Stimulated activated CD4-positive, alpha-beta T cell treated with anti-CD3 and anti-CD28 coated beads, Interleukin-15, amount 100 ng/mL, for 24 hours (primary cell): ENCODE data around the gene CDH4.

ENCODE experiments used
- DNase-seq: peaks from one replicate; pipeline ENCODE4 v3.0.0-alpha.2; 2020

The CDH4 gene

GRCh38 chr20:61948586-61949362, 696.7 kb downstream of the CDH4 start:
- DNase-seq = no peak

- no peak for DNase-seq
Observed at GRCh38 chr20:61949363-61949713, 697.3 kb downstream of the CDH4 start.

GRCh38 chr20:61949714-61950640, 697.9 kb downstream of the CDH4 start:
- DNase-seq = no peak

DNA sequence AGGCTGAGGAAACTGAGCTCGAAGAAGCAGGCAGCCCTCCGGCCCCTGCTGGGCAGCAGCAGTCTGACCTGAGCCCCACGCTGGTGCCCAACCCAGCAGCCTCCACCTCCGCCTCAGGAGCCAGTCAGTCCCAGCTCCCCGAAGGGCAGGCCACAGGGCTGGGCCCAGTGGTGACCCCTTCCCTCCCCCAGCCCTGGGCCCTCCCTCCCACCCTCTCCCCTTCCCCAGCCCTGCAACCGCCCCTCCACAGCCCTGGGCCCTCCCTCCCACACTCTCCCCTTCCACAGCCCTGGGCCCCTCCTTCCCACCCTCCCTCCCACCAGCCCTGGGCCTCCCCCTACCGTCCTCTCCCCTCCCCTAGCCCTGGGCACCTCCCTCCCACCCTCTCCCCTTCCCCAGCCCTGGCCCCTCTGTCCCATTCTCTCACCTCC, 698.6 kb downstream of the CDH4 start:
- no peak for DNase-seq

GRCh38 chr20:61951695-61952533, 699.9 kb downstream of the CDH4 start:
- DNase-seq = no peak

DNA sequence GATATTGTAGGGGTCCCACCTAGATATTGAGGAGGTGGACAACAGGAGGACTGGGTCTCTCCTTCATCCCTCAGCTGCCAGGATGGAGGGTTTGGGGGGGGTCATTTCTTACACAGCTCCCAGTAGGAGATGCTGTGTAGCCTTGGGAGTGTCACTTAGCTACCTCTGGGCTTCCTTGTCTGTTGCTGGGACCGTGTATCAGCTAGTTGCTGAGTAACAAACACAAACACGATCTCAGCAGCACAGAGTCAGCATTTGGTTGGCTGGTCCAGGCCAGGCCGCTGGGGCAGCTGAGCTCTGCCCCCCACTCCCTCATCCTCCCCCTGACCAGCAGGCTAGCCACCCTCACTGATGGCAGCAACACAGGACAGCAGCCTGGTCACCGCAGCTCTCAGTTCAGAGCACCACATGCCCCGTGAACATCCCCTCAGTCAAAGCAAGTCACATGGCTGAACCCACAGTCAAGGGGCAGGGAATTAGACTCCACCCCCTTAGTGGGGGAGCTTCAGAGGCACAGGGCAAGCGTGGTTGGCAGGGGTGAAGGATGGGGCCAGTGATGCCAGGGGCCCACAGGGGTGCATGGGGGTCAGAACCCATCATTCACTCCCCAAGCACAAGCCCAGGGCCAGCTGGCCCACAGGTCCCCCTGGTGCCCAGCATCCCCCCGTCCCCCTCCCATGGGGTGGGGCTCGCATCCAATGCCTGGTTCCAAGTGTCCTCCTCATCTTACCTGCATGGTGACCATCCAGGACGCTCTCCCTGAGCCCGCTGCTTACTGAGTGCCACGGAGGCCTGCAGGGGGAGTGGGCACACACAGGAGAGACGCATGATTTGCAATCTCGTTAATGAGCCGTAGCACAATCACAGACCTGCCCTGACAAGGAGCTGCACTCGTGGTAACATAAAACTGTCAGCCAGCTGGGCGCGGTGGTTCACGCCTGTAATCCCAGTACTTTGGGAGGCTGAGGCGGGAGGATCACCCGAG, 701.3 kb downstream of the CDH4 start:
- no peak for DNase-seq

GRCh38 chr20:61954276-61955021, 702.4 kb downstream of the CDH4 start:
- no peak for DNase-seq

DNA sequence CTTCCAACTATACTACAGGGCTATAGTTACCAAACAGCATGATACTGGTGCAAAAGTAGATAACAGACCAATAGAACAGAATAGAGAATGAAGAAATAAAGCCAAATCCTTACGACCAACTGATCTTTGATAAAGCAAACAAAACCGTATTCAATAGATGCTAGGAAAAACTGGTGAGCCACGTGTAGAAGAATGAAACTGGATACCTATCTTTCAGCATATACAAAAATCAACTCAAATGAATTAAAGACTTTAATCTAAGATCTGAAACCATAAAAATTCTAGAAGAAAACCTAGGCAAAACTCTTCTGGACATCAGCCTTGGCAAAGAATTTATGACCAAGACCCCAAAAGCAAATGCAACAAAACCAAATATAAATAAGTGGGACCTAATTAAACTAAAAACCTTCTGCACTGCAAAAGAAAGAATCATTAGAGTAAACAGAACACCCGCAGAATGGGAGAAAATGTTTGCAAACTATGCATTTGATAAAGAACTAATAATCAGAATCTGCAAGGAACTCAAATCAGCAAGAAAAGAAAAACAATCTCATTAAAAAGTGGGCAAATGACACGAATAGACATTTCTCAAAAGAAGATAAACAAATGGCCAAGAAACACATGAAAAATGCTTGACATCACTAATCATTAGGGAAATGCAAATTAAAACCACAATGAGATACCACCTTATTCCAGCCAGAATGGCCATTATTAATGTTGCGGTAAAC, 703.8 kb downstream of the CDH4 start:
- no peak for DNase-seq

- no peak for DNase-seq
Observed at GRCh38 chr20:61956396-61957342, 704.6 kb downstream of the CDH4 start.

GRCh38 chr20:61957961-61958715, 706.1 kb downstream of the CDH4 start:
- peak; percentile 43 for DNase-seq

DNA sequence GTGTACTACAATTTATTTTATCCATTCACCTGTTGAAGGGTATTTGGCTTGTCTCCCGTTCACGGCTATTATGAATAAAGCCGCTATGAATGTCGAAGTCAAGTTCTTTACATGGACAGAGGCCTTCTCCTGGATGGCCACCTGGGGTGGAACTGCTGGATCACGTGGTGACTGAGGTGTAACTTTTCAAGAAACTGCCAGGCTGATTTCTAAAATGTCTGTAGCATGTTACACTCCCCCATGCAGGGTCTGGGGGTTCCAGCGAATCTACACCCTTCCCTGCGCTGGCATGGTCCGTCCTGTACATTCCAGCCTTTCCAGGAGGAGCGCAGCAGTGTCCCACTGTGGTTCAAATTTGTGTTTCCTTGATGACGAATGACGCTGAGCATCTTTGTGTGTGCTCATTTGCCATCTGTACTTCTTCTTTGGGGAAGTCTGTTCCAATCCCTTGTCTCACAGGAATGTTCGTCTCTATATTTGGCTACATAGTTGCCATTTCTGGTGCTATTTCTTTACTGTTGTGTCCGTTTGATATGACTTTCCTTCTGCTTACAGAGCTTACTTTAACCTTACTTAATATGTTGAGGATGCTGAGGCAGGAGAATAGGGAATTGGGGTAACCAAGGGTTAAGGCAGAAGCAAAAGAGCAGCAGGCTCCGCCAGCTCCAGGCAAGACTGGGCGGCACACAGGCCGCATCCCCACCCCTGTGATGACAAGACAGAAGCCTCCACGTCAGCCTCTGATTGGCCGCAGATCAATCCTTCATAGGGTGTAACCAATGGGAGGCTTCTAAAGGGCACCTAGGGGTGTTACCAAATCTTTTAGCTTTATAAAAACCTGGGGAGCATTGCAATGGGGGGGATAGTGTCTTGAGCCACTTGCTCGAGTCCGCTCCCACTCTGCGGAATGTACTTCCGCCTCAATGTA, 707.0 kb downstream of the CDH4 start:
- no peak for DNase-seq

DNA sequence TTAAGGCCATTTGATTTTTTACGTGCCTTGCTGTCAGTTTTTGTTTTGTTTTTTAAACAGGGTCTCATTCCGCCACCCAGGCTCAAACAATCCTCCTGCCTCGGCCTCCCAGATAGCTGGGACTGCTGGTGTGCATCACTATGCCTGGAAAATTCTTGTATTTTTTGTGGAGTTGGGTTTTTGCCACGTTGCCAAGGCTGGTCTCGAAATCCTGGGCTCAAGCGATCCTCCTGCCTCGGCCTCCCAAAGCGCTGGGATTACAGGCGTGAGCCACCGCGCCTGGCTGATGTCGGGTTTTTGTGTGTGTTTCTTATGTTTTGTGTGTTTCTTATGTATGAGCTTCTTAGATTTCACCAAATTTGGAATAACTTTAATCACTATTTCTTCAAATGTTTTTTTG, 708.8 kb downstream of the CDH4 start:
- no peak for DNase-seq

DNA sequence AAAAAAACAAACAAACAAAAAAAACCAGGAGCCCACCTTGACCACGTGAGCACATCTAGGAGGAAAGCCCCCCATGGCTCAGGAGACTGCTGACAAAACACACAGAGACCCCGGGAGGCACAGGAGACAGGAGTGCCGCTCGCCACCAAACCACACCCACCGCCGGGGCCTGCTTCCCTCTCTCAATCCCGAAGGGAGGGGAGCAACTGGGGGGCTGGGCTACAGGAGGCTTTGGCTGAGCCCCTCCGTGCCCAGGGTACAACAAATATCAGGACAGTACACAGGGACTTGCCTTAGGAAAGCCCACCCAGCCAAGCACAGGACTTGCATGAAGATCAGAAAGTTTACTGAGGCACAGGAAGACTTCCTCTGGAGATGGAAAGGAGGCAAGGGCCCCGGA, 711.1 kb downstream of the CDH4 start:
- no peak for DNase-seq

DNA sequence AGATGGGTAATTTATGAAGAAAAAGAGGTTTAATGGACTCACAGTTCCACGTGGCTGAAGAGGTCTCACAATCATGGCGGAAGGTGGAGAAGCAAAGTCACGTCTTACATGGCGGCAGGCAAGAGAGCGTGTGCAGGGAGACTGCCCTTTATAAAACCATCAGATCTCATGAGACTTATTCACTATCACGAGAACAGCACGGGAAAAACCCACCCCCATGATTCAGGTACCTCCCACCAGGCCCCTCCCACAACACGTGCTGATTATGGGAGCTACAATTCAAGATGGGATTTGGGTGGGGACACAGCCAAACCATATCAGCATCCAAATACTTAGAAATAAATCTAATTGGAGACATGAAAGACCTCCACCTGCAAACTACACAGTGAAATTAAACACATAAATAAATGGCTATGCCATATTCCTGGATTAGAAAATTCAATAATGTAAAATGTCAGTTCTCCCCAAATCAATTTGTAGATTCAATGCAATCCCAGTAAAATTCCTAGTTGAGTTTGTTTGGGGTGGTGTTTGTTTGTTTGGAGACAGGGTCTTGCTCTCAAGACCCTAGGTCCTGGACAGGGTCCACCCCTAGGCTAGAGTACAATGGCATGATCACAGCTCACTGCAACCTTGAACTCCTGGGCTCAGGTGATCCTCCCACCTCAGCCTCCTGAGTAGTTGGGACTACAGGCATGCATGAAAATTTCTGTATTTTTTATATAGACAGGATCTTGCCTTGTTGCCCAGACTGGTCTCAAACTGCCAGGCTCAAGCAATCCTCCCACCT, 712.0 kb downstream of the CDH4 start:
- DNase-seq = no peak

DNA sequence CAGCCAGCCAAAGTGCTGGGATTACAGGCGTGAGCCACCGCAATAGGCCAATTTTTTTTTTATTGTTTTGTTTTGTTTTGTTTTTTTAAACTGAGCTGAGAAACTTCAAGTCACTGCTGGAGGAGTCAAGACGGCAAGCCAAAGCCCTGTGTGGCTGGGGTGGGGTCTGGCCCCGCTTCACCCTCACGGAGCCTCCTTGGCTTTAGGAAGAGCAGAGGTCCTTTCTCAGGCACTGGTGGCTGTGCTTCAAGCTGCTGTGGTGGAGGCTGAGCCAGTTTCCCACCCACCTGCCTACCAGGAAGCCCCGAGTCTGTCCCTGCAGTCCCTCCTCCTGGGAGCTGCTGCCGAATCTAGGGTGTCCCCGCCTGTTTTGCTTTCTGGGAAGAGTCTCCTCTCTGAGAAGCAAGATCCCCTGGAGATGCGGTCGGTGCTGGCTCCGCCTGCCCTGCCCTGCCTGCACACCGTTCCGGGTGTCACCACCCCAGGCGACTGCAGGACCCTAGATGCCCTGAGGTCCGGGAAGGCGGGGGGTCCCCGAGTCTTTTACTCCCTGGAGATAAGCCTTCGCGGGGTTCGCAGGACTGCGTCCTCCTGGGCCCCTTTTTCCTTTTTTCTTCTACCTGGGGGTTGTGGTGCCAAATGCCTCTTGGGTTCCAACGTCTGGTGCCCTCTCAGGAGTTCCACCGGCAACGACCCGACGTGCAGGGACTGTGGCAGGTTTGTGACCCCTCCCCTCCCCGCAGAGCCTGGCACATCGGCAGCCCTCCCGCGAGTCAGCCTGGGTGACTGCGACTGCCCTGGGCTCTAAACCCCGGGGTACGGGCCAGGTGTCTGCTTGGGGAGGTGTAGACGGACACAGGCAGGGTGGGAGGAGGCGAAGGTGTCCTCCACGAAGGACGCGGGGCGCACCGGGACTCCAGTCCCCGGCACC, 712.9 kb downstream of the CDH4 start:
- DNase-seq = no peak
